Keratinocyte (primary cell): ENCODE data around the gene CELF2. TPM values are rescaled to one million over a fixed set of nuclear protein-coding genes. Genes with fewer than 3 reads are reported as not detected.

Experiments
- DNase-seq: peaks from one replicate; pipeline ENCODE4 v3.0.0-alpha.2; 2011; ENCODE audit warnings: low read depth, missing footprints, low spot score
- FAIRE-seq: peaks from 2 replicates; lab custom pipeline; 2011; peaks lifted over from hg19 to GRCh38; lab: Jason Lieb, UNC
- H2AFZ ChIP-seq: 2 replicates; pipeline ENCODE4 v1.6.0; 2012; ENCODE audit warnings: low read length, control low read depth, inconsistent platforms; ENCODE audit not compliant: control insufficient read depth
- H3K27ac ChIP-seq: 2 replicates; pipeline ENCODE4 v1.5.1; 2011; ENCODE audit warnings: low read length; ENCODE audit not compliant: control insufficient read depth, insufficient read depth
- H3K27me3 ChIP-seq: 3 replicates; pipeline ENCODE4 v1.6.0; 2011; ENCODE audit warnings: low read length; ENCODE audit not compliant: control insufficient read depth, insufficient read depth; ENCODE audit errors: extremely low read depth
- H3K36me3 ChIP-seq, 2 experiments: 2 replicates in 1 of 2; 3 replicates in 1 of 2; pipeline ENCODE4 v1.5.1; 2011; ENCODE audit warnings: low read length in 2 of 2, mild to moderate bottlenecking in 1 of 2; ENCODE audit not compliant: control insufficient read depth in 2 of 2, insufficient read depth in 2 of 2; ENCODE audit errors: extremely low read depth in 1 of 2
- H3K4me1 ChIP-seq: 3 replicates; pipeline ENCODE4 v1.5.1; 2011; ENCODE audit warnings: low read length; ENCODE audit not compliant: control insufficient read depth, insufficient read depth; ENCODE audit errors: extremely low read depth
- H3K4me2 ChIP-seq: 3 replicates; pipeline ENCODE4 v1.6.0; 2011; ENCODE audit warnings: low read depth, low read length; ENCODE audit not compliant: control insufficient read depth, insufficient read depth; ENCODE audit errors: extremely low read depth
- H3K4me3 ChIP-seq, 3 experiments: fragments of 200-600 bp in 1 of 3; sonication (generic) in 1 of 3; 2 replicates in 2 of 3; 3 replicates in 1 of 3; pipeline ENCODE4 v1.5.1; 2011 to 2016; ENCODE audit warnings: low read length in 3 of 3, mild to moderate bottlenecking in 3 of 3, control low read depth in 2 of 3, inconsistent platforms in 1 of 3, low read depth in 1 of 3, mixed read lengths in 1 of 3, mixed run types in 1 of 3, moderate library complexity in 1 of 3; ENCODE audit not compliant: control insufficient read depth in 2 of 3, insufficient read depth in 2 of 3; ENCODE audit errors: extremely low read depth in 1 of 3
- H3K79me2 ChIP-seq: 2 replicates; pipeline ENCODE4 v1.6.0; 2012; ENCODE audit warnings: low read length; ENCODE audit not compliant: control insufficient read depth, insufficient read depth
- H3K9ac ChIP-seq: 3 replicates; pipeline ENCODE4 v1.6.0; 2011; ENCODE audit warnings: low read length; ENCODE audit not compliant: control insufficient read depth, insufficient read depth; ENCODE audit errors: extremely low read depth
- H3K9me1 ChIP-seq: 3 replicates; pipeline ENCODE4 v1.6.0; 2011; ENCODE audit warnings: low read length; ENCODE audit not compliant: control insufficient read depth, insufficient read depth; ENCODE audit errors: extremely low read depth
- H3K9me3 ChIP-seq: 2 replicates; pipeline ENCODE4 v1.5.1; 2012; ENCODE audit warnings: low read depth, low read length; ENCODE audit not compliant: control insufficient read depth
- H4K20me1 ChIP-seq: 3 replicates; pipeline ENCODE4 v1.6.0; 2011; ENCODE audit warnings: low read length; ENCODE audit not compliant: control insufficient read depth, insufficient read depth; ENCODE audit errors: extremely low read depth
- CTCF ChIP-seq, 3 experiments: IDR thresholded peaks in 1 of 3; conservative IDR thresholded peaks in 1 of 3; optimal IDR thresholded peaks in 1 of 3; 2 replicates in 2 of 3; 3 replicates in 1 of 3; pipeline versions ENCODE3 to v1.5.1; 2011; ENCODE audit warnings: low read length in 3 of 3, mild to moderate bottlenecking in 3 of 3, moderate library complexity in 2 of 3, control low read depth in 1 of 3, inconsistent platforms in 1 of 3; ENCODE audit not compliant: insufficient read depth in 2 of 3; ENCODE audit errors: extremely low read depth in 1 of 3
- EZH2 ChIP-seq: IDR thresholded peaks from one replicate; pipeline ENCODE4 v1.6.1; 2012; ENCODE audit warnings: inconsistent platforms, mild to moderate bottlenecking, low read length, moderate library complexity
- dilution Hi-C: fragments of 300-500 bp; cut with MboI; formaldehyde crosslinking; loops from one replicate; pipeline ENCODE4 v1.7.0; 2020; ENCODE audit warnings: low sequenced_read_pairs; ENCODE audit not compliant: extremely low pct_ligation_motif_present
- polyA plus RNA-seq, 5 experiments: library from polyadenylated mRNA; depleted of rRNA in 3 of 5; stranded (reverse) in 3 of 5; stranded (forward) in 1 of 5; unstranded in 1 of 5; fragments of >200 nt; gene quantifications; 1 replicate in 1 of 5; 2 replicates in 3 of 5; 3 replicates in 1 of 5; pipeline versions ENCODE4 v1.2.1 to v1.2.3, GENCODE V29; 2011 to 2012; ENCODE audit warnings: missing spikeins in 2 of 5, low read depth in 1 of 5, low replicate concordance in 1 of 5

Gene CELF2
- polyA plus RNA-seq, 1 donor (not counting 4 experiments of a cell fraction or from before 2014, with no cell fraction given), result 9.8 TPM

DNA sequence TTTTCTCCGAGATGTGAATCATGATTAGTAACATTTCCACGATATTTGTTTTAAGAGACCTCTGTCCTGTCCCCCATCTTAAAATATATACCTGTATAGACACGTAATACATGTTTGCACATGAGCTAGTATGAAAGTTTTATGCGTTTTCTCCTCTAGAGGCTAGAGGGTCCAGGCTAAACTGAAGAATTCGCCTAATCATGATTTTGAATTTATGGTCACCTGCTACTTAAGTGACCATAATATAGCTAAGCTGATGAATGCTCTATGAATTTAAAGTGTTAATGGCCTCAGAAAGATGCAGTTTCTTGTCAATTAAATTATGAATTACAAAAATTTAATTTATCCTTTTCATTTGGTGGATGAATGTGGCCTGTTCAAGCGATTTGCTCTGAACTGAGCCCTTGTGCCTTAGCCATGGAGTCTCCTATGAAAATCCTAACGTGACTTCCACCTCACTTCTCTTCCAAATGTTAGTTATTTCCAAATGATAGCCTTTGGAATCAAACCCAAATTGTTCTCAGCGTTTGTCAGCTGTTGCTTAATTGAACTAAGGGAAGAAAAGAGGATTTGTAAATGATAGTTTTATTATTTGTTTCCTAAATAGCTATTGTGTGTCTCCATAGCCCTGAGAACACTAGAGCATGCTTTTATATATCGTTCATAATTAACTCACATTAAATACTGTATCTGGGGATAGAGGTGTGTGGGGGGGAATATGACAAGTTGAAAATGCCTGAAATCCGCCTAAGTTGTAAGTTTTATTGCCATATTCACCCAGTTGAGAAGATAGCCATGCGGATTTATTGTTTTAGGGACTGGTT, 2.3 kb downstream of the CELF2 start:
- no peaks in the 10 kb centered on the region for H4K20me1 ChIP-seq
- no peaks in the 10 kb centered on the region for H3K9me3 ChIP-seq
- no peak for DNase-seq
- no peak overlapping the region for H3K9ac ChIP-seq
- H3K27me3 ChIP-seq, result peaks cover 3% of the 10 kb centered on the region
- no peak overlapping the region for H2AFZ ChIP-seq
- no peak for FAIRE-seq
- no peaks in the 10 kb centered on the region for H3K36me3 ChIP-seq
- H3K4me3 ChIP-seq, result no peak overlapping the region
- H3K4me2 ChIP-seq, result peak overlapping the region; percentile 18
- TF ChIP-seq CTCF (optimal IDR thresholded peaks at IDR 0.05 in 1 of 3, IDR thresholded peaks at IDR 0.05 in 1 of 3, conservative IDR thresholded peaks at IDR 0.05 in 1 of 3; ENCODE audit: extremely low read depth in 1 of 3, insufficient read depth in 2 of 3, low read length in 3 of 3), result no peak
- no peak for TF ChIP-seq EZH2
- peaks cover 4% of the 10 kb centered on the region for H3K4me1 ChIP-seq
- no peak overlapping the region for H3K27ac ChIP-seq
- peaks cover 5% of the 10 kb centered on the region for H3K79me2 ChIP-seq
- dilution Hi-C loops, result no loop called here
- H3K9me1 ChIP-seq, result no peaks in the 10 kb centered on the region

DNA sequence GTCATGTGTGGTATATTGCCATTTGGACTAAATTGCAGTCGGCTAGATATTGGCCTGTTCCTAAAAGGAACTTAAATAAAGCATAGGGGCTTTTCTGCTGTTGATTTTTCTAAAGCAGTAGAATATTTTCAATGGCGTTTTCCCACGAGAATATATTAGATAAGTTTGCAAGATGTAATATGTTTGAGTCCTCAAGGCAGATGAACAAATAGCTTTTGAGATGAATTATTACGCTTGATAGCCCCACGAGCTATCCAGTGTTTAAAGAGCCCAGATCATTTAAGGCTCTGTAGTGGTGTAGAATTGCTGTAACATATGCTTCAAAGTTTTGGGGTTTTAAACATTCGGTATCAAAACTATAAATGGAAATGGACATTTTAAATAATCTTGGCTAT, 2.9 kb downstream of the CELF2 start:
- H3K36me3 ChIP-seq, result no peaks in the 10 kb centered on the region
- no peaks in the 10 kb centered on the region for H4K20me1 ChIP-seq
- FAIRE-seq (no peak), DNase-seq (no peak)
- H2AFZ ChIP-seq, result no peak overlapping the region
- H3K27me3 ChIP-seq, result peaks cover 3% of the 10 kb centered on the region
- H3K4me1 ChIP-seq, result peaks cover 4% of the 10 kb centered on the region
- H3K9me3 ChIP-seq, result no peaks in the 10 kb centered on the region
- dilution Hi-C loops, result no loop called here
- H3K27ac ChIP-seq, result no peak overlapping the region
- H3K4me3 ChIP-seq, result no peak overlapping the region
- TF ChIP-seq CTCF (optimal IDR thresholded peaks at IDR 0.05 in 1 of 3, IDR thresholded peaks at IDR 0.05 in 1 of 3, conservative IDR thresholded peaks at IDR 0.05 in 1 of 3; ENCODE audit: extremely low read depth in 1 of 3, insufficient read depth in 2 of 3, low read length in 3 of 3), result no peak
- no peak for TF ChIP-seq EZH2
- H3K9me1 ChIP-seq, result no peaks in the 10 kb centered on the region
- peaks cover 6% of the 10 kb centered on the region for H3K79me2 ChIP-seq
- no peak overlapping the region for H3K4me2 ChIP-seq
- no peak overlapping the region for H3K9ac ChIP-seq
